HFFc6 (cell line): ENCODE data around the gene LINC00305. TPM values are rescaled to one million over a fixed set of nuclear protein-coding genes. Genes with fewer than 3 reads are reported as not detected.

Experiments
- DNase-seq: peaks from one replicate; pipeline ENCODE4 v3.0.0-alpha.2; 2018
- H3K27ac Mint-ChIP-seq: 2 replicates; pipeline ENCODE4 v1.8.0; 2020; ENCODE audit warnings: mild to moderate bottlenecking, mixed read lengths
- H3K27me3 Mint-ChIP-seq: 2 replicates; pipeline ENCODE4 v1.8.0; 2021; ENCODE audit warnings: mild to moderate bottlenecking, moderate library complexity, mixed read lengths; ENCODE audit not compliant: insufficient read depth
- H3K36me3 Mint-ChIP-seq: 2 replicates; pipeline ENCODE4 v1.8.0; 2021; ENCODE audit warnings: low read depth, mixed read lengths
- H3K4me1 Mint-ChIP-seq: 2 replicates; pipeline ENCODE4 v1.8.0; 2020; ENCODE audit warnings: low read depth, mixed read lengths
- H3K4me3 Mint-ChIP-seq: 2 replicates; pipeline ENCODE4 v1.8.0; 2020; ENCODE audit warnings: mild to moderate bottlenecking, moderate library complexity, mixed read lengths
- H3K9me3 Mint-ChIP-seq: 2 replicates; pipeline ENCODE4 v1.8.0; 2020; ENCODE audit warnings: mild to moderate bottlenecking, mixed read lengths
- total RNA-seq, 6 experiments: library from RNA; stranded (reverse); fragmentation: NEBNext Ultra II Directional; extraction: Animal tissue kit (Norgen Biotek cat#: 25700); gene quantifications; 2 replicates in 1 of 6; 3 replicates in 5 of 6; pipeline ENCODE4 v1.2.3, GENCODE V29; 2021
- TF ChIP-seq, protein P1 (sequence below): fragments of 200-600 bp; sonication (generic); IDR thresholded peaks from 2 replicates; pipeline ENCODE4 v1.5.0; 2021; ENCODE audit warnings: antibody characterized with exemption, mild to moderate bottlenecking

The LINC00305 gene
- total RNA-seq, 6 experiments from 2014 or later, result not detected

DNA sequence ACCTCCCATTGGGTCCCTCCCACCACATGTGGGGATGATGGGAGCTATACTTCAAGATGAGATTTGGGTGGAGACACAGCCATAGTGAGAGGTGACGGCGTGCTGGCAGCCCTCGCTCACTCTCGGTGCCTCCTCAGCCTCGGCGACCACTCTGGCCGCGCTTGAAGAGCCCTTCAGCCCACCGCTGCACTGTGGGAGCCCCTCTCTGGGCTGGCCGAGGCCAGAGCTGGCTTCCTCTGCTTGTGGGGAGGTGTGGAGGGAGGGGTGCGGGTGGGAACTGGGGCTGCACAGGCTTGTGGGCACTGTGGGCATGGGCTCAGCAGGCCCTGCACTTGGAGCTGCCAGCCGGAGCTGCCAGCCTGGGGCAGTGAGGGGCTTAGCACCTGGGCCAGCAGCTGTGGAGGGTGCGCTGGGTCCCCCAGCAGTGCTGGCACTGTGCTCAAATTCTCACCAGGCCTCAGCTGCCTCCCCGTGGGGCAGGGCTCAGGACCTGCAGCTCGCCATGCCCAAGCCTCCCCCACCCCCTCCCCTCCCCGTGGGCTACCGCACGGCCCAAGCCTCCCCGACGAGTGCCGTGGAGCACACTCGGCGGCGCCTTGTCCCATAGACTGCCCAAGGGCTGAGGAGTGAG, 106.0 kb downstream of the LINC00305 start:
- no peaks in the 10 kb centered on the region for H3K27me3 Mint-ChIP-seq
- no peak for DNase-seq
- TF ChIP-seq, protein P1, sequence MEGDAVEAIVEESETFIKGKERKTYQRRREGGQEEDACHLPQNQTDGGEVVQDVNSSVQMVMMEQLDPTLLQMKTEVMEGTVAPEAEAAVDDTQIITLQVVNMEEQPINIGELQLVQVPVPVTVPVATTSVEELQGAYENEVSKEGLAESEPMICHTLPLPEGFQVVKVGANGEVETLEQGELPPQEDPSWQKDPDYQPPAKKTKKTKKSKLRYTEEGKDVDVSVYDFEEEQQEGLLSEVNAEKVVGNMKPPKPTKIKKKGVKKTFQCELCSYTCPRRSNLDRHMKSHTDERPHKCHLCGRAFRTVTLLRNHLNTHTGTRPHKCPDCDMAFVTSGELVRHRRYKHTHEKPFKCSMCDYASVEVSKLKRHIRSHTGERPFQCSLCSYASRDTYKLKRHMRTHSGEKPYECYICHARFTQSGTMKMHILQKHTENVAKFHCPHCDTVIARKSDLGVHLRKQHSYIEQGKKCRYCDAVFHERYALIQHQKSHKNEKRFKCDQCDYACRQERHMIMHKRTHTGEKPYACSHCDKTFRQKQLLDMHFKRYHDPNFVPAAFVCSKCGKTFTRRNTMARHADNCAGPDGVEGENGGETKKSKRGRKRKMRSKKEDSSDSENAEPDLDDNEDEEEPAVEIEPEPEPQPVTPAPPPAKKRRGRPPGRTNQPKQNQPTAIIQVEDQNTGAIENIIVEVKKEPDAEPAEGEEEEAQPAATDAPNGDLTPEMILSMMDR, result no peak
- 0 out of 2 replicates have a peak, but pooled peaks cover 4% of the 10 kb centered on the region for H3K9me3 Mint-ChIP-seq
- no peak overlapping the region for H3K27ac Mint-ChIP-seq
- H3K36me3 Mint-ChIP-seq, result no peaks in the 10 kb centered on the region
- H3K4me1 Mint-ChIP-seq, result no peaks in the 10 kb centered on the region
- no peak overlapping the region for H3K4me3 Mint-ChIP-seq

DNA sequence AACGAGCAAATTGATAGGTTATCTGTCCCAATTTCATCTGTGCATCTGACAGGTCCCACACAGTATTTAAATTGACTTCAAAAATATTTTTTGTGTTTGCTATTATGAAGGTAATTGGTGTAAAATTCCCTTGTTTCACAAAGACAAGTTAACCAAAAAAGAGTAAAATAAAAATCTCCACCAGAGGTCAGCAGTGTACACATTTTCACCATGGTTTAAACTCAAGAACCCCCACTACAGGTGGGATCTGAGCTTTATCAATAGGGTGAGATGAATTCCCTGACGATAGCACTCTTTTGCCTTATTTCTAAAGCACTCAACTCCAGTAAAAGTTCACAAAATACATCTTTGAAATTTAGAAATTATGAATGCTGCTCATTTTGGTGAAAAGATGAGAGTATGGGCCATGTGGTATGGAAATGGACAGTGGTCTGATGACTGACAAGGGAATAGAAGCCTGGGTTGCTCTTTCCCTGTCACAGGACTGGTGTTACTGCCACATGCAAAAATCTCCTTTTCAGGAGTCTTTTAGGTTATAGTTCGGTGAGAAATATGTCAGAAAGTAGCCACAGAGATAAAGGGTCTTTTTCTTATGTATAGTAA, 111.0 kb downstream of the LINC00305 start:
- H3K27me3 Mint-ChIP-seq, result peaks cover 10% of the 10 kb centered on the region; the same call in 1 of the 2 replicates
- H3K27ac Mint-ChIP-seq, result no peak overlapping the region
- H3K9me3 Mint-ChIP-seq, result no peaks in the 10 kb centered on the region
- no peak overlapping the region for H3K4me3 Mint-ChIP-seq
- no peaks in the 10 kb centered on the region for H3K36me3 Mint-ChIP-seq
- TF ChIP-seq, protein P1, result peak; percentile 81
- H3K4me1 Mint-ChIP-seq, result no peaks in the 10 kb centered on the region
- peak; percentile 19 for DNase-seq

DNA sequence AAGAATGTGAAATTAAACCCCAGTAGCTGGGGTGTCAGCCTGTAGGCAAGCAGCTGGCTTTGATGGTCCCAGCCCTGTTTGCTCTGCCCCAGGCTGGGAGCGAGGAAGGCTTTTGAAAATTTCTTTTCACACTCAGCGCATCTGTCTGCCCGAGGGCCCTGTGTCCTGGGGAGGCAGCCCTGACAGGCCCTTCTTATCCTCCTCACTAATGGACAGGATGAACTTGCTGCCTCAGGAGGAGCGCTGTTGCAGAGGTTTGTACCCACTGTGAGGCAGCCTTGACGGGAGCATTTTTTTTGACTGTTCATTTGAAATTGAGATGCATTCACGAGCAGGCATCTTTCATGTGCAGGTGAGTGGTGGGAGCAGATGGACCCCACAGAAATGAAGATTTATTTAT, 116.6 kb downstream of the LINC00305 start:
- Mint-ChIP-seq H3K4me3 (no peak overlapping the region), H3K4me1 (no peaks in the 10 kb centered on the region), H3K27me3 (peaks cover 14% of the 10 kb centered on the region), H3K27ac (no peak overlapping the region), H3K9me3 (no peaks in the 10 kb centered on the region), H3K36me3 (no peaks in the 10 kb centered on the region)
- DNase-seq, result no peak
- TF ChIP-seq, protein P1, result no peak

DNA sequence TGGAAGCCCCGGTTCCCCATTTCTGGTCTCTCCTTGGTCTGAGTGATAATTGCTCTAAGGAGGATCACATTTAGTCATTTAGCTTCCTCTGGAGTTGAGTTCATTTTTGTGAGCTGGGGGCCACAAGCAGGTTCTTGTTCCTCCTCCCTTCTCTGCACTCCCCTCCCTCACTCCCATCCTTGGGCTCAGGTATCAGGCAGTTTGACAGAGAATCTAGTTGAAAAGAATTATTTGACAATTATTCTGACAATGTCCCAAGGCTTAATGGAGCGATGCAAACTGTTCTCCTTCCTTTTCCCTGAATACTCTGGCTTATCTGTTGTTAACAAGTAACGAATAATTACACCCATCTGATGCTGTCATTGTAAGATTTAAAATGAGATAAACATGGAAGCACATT, 117.5 kb downstream of the LINC00305 start:
- no peak overlapping the region for H3K27ac Mint-ChIP-seq
- DNase-seq, result no peak
- TF ChIP-seq, protein P1, result no peak
- no peak overlapping the region for H3K4me3 Mint-ChIP-seq
- H3K36me3 Mint-ChIP-seq, result no peaks in the 10 kb centered on the region
- no peaks in the 10 kb centered on the region for H3K4me1 Mint-ChIP-seq
- peaks cover 13% of the 10 kb centered on the region for H3K27me3 Mint-ChIP-seq
- H3K9me3 Mint-ChIP-seq, result no peaks in the 10 kb centered on the region

Other genes starting within 250 kb of the LINC00305 start
- gene SERPINB10, start 241.1 kb downstream of the LINC00305 start, total RNA-seq, result 1 to 10 TPM; 1.3 to 5.0 (median 1.8) TPM
- gene HMSD, start 199.8 kb downstream of the LINC00305 start, total RNA-seq, result under 1 TPM in 2 of 6 experiments, not detected in 4; 0.21 to 0.38 TPM
- 10 to 100 TPM; 32.6 to 42.9 (median 36.9) TPM for gene SERPINB8, start 179.0 kb downstream of the LINC00305 start, total RNA-seq